Activated CD8-positive, alpha-beta T cell treated with anti-CD3 and anti-CD28 coated beads for 36 hours (primary cell): Measurements from ENCODE around the gene GABRR2. TPM values are rescaled to one million over a fixed set of nuclear protein-coding genes. Genes with fewer than 3 reads are reported as not detected.

Experiments
- ATAC-seq: fragments of 200-7000 bp; cut with Tn5 transposase; one replicate; pipeline ENCODE4 v1.10.0; 2021; ENCODE audit warnings: mild to moderate bottlenecking, moderate library complexity
- CTCF ChIA-PET: fragments of 350-600 bp; sonication (Branson Sonifier 250); formaldehyde crosslinking; loops from one replicate; lab custom pipeline; 2021; ENCODE audit warnings: antibody characterized with exemption; lab: Charles Lee
- POLR2A ChIA-PET: fragments of 350-600 bp; sonication (Branson Sonifier 250); formaldehyde crosslinking; loops from one replicate; lab custom pipeline; 2021; ENCODE audit warnings: antibody characterized with exemption; lab: Charles Lee
- DNase-seq: peaks from one replicate; pipeline ENCODE4 v3.0.0-alpha.2; 2020
- H3K27ac Mint-ChIP-seq: one replicate; pipeline ENCODE4 v1.8.0; 2021; ENCODE audit warnings: mild to moderate bottlenecking, mixed read lengths
- H3K27me3 Mint-ChIP-seq: one replicate; pipeline ENCODE4 v1.8.0; 2021; ENCODE audit warnings: mixed read lengths
- H3K36me3 Mint-ChIP-seq: one replicate; pipeline ENCODE4 v1.8.0; 2021; ENCODE audit warnings: low read depth, mixed read lengths
- H3K4me1 Mint-ChIP-seq: one replicate; pipeline ENCODE4 v1.8.0; 2021; ENCODE audit warnings: low read depth, mixed read lengths
- H3K4me3 Mint-ChIP-seq: one replicate; pipeline ENCODE4 v1.8.0; 2021; ENCODE audit warnings: mild to moderate bottlenecking, moderate library complexity, mixed read lengths
- H3K9me3 Mint-ChIP-seq: one replicate; pipeline ENCODE4 v1.8.0; 2021; ENCODE audit warnings: mixed read lengths
- intact Hi-C: fragments of 100-400 bp; cut with micrococcal nuclease; formaldehyde crosslinking; loops from one replicate; pipeline ENCODE4 v1.10.0; 2022
- total RNA-seq, 2 experiments: library from RNA; stranded (reverse); gene quantifications; one replicate each; pipeline ENCODE4 v1.2.3, GENCODE V29; 2021
- TF ChIP-seq, protein P1 (sequence below): fragments of 200-600 bp; IDR thresholded peaks from one replicate; pipeline ENCODE4 v1.8.0; 2022; ENCODE audit warnings: antibody characterized with exemption, mild to moderate bottlenecking

Gene GABRR2
- total RNA-seq, 2 experiments from 2014 or later: 0.20 to 0.40 TPM

DNA sequence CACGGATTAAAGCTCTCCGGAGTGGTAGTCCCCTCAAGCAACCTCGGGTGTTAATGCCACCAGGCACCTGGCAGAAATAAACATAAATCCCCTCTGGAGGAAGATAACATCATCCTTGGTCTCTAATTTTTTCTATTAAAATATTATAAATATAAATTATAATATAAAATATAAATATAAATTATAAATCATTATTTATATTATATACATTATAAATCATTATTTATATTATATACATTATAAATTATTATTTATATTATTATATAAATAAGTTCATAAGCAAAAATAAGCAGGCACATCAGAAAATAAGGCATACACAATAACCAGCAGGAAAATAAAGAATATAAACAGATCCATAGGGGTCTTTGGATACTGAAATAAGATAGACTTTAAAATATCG lies 39.2 kb downstream of the GABRR2 start:
- no peak for ATAC-seq
- intact Hi-C loops: no loop called here
- CTCF ChIA-PET: no interaction called here

DNA sequence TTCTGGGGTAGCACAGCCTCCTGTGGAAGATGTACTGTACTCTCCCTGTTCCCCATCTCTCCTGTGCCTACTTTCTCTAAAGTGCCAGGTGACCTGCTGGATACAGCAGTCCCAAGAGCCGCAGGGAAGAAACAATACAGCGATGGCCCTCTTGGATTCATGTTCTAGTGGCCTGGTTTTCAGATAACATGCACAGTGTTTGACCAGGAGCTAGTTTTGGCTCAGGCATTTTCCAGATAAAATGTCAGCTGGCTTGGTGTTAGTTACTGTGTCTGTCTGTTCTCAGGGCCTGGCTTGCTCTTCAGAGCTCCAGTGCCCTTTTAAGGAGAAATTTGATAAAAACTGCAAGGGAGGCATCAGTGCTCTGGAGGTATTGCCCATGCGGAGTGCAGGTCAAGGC lies 41.3 kb downstream of the GABRR2 start:
- Mint-ChIP-seq H3K36me3 (no peaks in the 10 kb centered on the region), H3K27me3 (no peaks in the 10 kb centered on the region), H3K27ac (no peak overlapping the region), H3K4me1 (no peaks in the 10 kb centered on the region), H3K9me3 (no peaks in the 10 kb centered on the region), H3K4me3 (no peak overlapping the region)
- ChIA-PET POLR2A (no interaction called here), CTCF (no interaction called here)
- intact Hi-C loops: no loop called here
- TF ChIP-seq, protein P1, sequence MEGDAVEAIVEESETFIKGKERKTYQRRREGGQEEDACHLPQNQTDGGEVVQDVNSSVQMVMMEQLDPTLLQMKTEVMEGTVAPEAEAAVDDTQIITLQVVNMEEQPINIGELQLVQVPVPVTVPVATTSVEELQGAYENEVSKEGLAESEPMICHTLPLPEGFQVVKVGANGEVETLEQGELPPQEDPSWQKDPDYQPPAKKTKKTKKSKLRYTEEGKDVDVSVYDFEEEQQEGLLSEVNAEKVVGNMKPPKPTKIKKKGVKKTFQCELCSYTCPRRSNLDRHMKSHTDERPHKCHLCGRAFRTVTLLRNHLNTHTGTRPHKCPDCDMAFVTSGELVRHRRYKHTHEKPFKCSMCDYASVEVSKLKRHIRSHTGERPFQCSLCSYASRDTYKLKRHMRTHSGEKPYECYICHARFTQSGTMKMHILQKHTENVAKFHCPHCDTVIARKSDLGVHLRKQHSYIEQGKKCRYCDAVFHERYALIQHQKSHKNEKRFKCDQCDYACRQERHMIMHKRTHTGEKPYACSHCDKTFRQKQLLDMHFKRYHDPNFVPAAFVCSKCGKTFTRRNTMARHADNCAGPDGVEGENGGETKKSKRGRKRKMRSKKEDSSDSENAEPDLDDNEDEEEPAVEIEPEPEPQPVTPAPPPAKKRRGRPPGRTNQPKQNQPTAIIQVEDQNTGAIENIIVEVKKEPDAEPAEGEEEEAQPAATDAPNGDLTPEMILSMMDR: no peak
- DNase-seq: no peak
- ATAC-seq: no peak

More for the DNA sequence above, 39.2 kb downstream of the GABRR2 start:
- Mint-ChIP-seq H3K27ac (no peak overlapping the region), H3K27me3 (no peaks in the 10 kb centered on the region), H3K9me3 (no peaks in the 10 kb centered on the region), H3K36me3 (no peaks in the 10 kb centered on the region), H3K4me1 (no peaks in the 10 kb centered on the region), H3K4me3 (no peak overlapping the region)
- POLR2A ChIA-PET: no interaction called here
- DNase-seq: no peak
- TF ChIP-seq, protein P1: no peak

DNA sequence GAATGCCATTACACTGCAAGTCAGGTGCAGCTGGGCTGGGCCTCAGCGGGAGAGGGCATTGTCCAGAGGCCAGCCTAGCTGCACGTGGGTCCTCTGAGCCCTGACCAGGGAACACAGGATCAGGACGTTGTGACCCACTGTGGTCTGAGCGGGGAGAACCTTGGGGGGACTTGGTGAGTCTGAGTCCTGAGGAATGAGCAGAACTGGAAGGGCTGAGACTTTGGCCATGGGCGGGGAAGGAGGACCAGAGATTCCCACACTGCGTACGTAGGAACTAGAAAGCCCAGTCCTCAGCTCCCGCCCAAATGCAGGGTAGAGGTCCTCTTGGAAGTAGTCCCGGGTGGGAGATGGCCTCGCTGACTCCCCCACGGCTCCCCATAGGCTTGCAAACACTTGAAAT lies 42.5 kb downstream of the GABRR2 start:
- intact Hi-C loops: no loop called here
- no peaks in the 10 kb centered on the region for H3K9me3 Mint-ChIP-seq
- TF ChIP-seq, protein P1: no peak
- POLR2A ChIA-PET: interaction anchor here (0.6 to 0.7 kb wide), 2 partner anchors 11 to 53 kb away, joined by 3 read pairs; no protein-coding TSS in a partner anchor
- no peak overlapping the region for H3K4me3 Mint-ChIP-seq
- no peaks in the 10 kb centered on the region for H3K36me3 Mint-ChIP-seq
- CTCF ChIA-PET: interaction anchor here (1.0 to 1.2 kb wide), 2 partner anchors 9 to 62 kb away, joined by 3 read pairs; no protein-coding TSS in a partner anchor
- no peaks in the 10 kb centered on the region for H3K27me3 Mint-ChIP-seq
- DNase-seq: no peak
- H3K27ac Mint-ChIP-seq: no peak overlapping the region
- H3K4me1 Mint-ChIP-seq: no peaks in the 10 kb centered on the region
- no peak for ATAC-seq

DNA sequence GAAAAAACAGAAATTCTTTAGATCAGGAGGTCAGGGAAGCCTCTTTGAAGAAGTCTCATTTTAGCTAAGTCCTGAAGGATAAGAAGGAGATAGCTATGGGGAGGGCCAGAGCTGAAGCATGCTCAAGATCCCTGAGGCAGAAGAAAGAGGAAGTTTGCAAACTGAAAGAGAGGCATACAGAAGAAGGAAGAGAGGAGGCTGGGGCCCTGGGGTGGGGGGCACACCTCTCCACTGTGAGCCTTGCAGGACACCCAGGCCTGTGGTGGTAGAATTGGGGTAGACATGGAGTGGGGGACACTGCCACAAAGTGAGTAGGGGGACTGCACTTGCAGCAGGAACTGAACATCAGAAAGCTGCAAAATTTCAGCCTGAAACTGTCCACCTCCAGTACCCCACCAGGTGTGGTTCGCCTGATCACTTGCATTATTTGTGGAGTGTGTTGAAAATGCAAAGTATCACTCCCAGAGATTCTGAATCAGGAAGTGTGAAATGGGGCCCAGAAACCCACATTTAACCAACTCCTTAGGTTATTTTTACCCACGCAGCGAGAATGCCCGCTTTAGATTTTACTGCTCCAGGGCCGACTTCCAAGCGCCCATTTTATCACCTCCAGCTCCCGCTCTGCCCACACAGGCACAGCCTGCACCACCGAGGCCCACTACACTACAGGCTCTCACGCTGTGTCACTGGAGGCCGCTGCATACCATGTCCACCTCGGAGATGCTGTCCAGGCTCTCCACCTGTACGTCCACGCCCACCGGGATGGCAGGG lies 44.0 kb downstream of the GABRR2 start:
- Mint-ChIP-seq H3K27me3 (no peaks in the 10 kb centered on the region), H3K27ac (no peak overlapping the region), H3K9me3 (no peaks in the 10 kb centered on the region), H3K4me1 (no peaks in the 10 kb centered on the region), H3K4me3 (no peak overlapping the region), H3K36me3 (no peaks in the 10 kb centered on the region)
- no peak for DNase-seq
- POLR2A ChIA-PET: no interaction called here
- ATAC-seq: no peak
- intact Hi-C loops: no loop called here
- CTCF ChIA-PET: interaction anchor here (1.0 to 3.2 kb wide), 3 partner anchors 11 to 64 kb away, joined by 3 to 20 read pairs (median 3); no protein-coding TSS in a partner anchor
- TF ChIP-seq, protein P1: no peak

DNA sequence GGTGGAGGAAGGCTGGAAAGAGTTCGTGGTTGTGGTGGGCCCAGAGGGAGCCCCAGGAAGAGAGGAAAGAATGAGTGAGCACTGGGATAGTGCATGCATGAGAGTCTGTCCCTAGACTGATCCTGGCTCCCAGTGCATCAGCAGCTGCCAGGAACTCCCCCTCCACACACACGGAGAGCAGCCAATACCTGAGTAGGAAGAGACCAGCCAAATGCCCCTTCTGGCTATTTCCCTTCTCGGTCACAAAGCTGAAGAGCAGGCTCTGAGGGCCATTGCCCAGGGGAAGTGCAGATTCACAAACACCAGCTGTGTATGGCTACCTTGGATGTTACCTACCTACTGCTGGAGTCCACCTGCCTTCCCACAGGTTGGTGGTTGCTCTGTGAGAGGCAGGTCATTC lies 45.1 kb downstream of the GABRR2 start:
- intact Hi-C loops: no loop called here
- Mint-ChIP-seq H3K4me3 (no peak overlapping the region), H3K4me1 (no peaks in the 10 kb centered on the region), H3K36me3 (no peaks in the 10 kb centered on the region), H3K27ac (no peak overlapping the region), H3K27me3 (no peaks in the 10 kb centered on the region), H3K9me3 (no peaks in the 10 kb centered on the region)
- DNase-seq (no peak), ATAC-seq (no peak)
- ChIA-PET CTCF (interaction anchor here (3.0 to 3.2 kb wide), 2 partner anchors 12 to 102 kb away, joined by 9 to 20 read pairs; no protein-coding TSS in a partner anchor), POLR2A (no interaction called here)
- TF ChIP-seq, protein P1: no peak
